ENCODE results near the gene DEFB132.

The DEFB132 gene

GRCh38 chr20:297098-297924, 39.8 kb downstream of the DEFB132 start, which contains the start of gene ZCCHC3:
TSS of gene ZCCHC3 (plus strand) at chr20:297570. CDS start at chr20:297587, 17 bp downstream.
- peak; percentile 66 to 71 for DNase-seq (ENCODE audit: low read depth in 2 of 2)

DNA sequence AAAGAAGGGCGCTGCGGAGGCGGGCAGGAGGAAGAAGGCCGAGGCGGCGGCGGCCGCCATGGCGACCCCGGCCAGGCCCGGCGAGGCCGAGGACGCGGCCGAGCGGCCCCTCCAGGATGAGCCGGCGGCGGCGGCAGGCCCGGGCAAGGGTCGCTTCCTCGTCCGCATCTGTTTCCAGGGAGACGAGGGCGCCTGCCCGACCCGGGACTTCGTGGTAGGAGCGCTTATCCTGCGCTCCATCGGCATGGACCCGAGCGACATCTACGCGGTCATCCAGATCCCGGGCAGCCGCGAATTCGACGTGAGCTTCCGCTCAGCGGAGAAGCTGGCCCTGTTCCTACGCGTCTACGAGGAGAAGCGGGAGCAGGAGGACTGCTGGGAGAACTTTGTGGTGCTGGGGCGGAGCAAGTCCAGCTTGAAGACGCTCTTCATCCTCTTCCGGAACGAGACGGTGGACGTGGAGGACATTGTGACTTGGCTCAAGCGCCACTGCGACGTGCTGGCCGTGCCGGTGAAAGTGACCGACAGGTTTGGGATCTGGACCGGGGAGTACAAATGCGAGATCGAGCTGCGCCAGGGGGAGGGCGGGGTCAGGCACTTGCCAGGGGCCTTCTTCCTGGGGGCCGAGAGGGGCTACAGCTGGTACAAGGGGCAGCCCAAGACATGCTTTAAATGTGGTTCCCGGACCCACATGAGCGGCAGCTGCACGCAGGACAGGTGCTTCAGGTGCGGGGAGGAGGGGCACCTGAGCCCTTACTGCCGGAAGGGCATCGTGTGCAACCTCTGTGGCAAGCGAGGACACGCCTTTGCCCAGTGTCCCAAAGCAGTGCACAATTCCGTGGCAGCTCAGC, 40.6 kb downstream of the DEFB132 start:
- no peak for DNase-seq (ENCODE audit: low read depth in 2 of 2)

DNA sequence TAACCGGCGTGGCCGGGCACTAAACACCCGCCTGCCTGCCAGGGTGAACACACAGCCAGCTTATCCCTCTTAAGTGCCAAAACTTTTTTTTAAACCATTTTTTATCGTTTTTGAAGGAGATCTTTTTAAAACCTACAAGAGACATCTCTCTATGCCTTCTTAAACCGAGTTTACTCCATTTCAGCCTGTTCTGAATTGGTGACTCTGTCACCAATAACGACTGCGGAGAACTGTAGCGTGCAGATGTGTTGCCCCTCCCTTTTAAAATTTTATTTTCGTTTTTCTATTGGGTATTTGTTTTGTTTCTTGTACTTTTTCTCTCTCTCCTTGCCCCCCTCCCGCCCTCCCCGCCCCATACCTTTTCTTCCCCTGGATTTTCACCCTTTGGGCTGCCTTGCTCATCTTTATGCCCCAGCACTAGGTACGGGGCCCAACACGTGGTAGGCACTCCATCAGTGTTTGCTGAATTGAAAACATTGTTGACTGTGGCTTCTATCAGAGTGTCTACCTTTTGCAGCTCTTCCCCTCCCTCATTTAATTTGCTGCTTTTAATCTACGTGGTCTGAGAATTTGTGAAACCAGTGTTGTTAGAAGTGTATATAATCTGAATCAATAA, 41.4 kb downstream of the DEFB132 start:
- no peak for DNase-seq (ENCODE audit: low read depth in 2 of 2)

DNA sequence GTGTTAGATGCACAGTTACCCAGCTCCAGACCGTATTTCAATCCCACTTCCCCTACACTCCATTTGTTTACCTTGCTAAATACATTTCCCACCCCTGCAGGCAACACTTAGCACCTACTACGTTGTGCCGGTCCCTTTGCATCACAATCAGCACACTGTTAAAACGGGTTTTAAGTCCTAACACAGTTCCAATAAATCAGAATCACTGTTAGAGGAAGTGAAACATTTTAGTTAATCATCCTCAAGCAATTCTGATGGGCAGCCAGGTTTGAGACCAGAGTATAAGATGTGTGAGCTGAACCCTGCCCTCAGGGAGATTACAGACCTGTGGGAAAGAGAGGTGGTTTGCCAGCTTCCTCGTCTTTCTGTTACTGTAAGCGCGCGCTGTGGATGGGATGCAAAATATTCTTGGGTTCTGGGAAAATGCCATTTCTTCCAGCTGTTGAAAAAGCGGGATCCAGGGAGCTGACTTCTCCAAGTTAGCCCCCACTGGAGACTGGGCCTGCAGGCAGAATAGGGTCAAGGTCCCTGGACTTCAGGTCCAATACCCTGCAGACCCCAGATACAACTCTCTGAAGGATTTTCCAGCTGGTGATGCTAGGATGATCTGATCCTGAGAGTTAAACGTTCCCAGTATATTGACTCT, 42.9 kb downstream of the DEFB132 start:
- no peak for DNase-seq (ENCODE audit: low read depth in 2 of 2)

DNA sequence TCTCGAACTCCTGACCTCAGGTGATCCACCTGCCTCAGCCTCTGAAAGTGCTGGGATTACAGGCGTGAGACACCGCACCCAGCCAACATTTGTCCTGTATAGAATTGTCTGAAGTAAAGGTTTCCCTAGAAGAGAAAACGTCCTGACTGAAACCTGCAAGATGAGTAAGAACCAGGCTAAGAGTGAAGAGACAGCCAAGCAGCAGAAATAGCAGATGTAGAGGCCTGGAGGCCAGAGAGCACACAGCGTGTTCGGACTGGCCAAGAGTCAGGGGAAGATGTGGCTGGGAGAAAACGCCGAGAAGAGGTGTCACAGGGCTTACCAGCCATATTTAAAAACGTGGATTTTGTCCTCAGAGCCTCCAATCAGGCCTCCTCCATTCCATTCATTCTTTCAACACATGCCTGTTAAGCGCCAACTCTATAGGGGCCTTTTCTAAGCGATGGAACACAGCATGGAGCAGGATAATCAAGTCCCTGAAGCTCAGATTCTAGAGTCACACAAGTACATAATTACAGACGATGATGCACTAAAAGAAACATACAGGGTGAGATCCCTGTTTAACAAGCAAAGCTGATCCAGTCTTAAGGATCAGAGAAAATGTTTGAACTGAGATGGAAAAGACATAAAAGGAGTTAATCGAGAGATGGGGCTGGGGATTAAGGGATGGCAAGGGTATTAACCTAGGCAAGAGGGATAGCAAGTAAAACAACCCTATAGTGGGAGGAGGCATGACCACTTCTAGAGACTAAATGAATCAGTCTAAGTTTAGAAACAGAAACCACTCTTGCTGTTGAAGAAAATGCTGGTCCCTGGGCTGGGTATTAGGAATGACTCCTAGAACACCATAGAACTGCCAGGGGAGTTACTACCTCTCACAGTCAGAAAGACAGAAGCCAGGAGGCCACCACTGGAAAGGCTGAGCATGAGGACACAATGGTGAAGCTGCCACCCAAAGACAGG, 44.6 kb downstream of the DEFB132 start:
- DNase-seq (ENCODE audit: low read depth in 2 of 2): no peak

DNA sequence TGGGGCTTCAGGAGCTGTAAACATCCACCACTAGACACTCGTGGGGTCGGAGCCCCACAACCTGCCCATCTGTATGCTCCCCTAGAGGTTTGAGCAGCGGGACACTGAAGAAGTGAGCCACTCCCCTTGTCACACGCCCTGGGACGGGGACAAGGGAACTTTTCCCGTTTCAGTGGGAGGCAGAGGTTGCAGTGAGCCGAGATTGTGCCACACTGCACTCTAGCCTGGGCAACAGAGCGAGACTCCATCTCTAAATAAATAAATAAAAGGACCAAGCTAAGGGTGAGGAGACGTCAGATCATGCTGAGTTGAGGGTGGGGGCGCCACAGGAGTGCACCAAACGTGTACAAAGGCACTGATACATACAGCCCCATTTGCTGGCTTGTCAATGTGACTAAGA, 48.2 kb downstream of the DEFB132 start:
- no peak for DNase-seq (ENCODE audit: low read depth in 2 of 2)

DNA sequence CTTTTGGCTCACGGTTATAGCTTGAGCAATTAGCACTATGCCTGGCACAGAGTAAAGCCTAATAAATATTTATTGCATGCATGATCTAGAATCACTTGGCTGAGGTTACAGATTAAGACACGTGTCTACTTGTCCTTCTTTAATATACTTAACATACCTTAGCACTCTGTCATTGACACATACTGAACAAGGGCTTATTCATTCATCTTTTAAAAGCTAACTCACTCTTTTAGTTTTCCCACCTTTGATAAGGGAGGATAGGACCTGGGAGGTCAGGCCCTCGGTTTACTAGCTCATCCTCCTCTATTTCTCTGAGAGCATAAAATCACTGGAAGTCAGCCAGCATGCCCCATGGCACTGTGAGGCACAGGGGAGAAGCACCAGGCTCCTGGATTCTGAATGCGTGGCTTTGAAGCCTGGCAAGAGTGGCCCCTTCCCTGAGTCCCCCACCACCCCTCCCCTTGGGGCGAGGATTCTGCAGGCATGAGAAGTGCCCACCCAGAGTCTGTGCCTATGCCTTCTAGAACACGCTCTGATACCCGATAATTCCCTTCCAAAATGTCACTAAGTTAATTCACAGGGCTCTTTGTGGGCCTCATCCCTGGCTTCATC, 51.0 kb downstream of the DEFB132 start:
- no peak for DNase-seq (ENCODE audit: low read depth in 2 of 2)

- DNase-seq (ENCODE audit: low read depth in 2 of 2): no peak
Measured at GRCh38 chr20:309306-309840, 51.8 kb downstream of the DEFB132 start.

- DNase-seq (ENCODE audit: low read depth in 2 of 2): peak in 1 of 2 donors; percentile 59
Measured at GRCh38 chr20:309841-310644, 52.5 kb downstream of the DEFB132 start.

- no peak for DNase-seq (ENCODE audit: low read depth in 2 of 2)
Measured at GRCh38 chr20:310645-311044, 53.1 kb downstream of the DEFB132 start.

Data from stimulated activated CD8-positive, alpha-beta memory T cell treated with anti-CD3 and anti-CD28 coated beads, Interleukin-2, amount 100 ng/mL, for 1 hour (primary cell).